HG02870 (cell line): ENCODE results near the gene CRYBB2.
"Not testable (repeated sequence)": the region's sequence is repeated elsewhere in the genome, so short reads cannot be mapped to it uniquely, and the experiment has no call there.

Source experiments
- ATAC-seq: cut with Tn5 transposase; IDR thresholded peaks from one replicate; pipeline ENCODE4 v1.9.1; 2021; ENCODE audit warnings: mild to moderate bottlenecking, moderate library complexity; ENCODE audit not compliant: unreplicated experiment

The CRYBB2 gene

DNA sequence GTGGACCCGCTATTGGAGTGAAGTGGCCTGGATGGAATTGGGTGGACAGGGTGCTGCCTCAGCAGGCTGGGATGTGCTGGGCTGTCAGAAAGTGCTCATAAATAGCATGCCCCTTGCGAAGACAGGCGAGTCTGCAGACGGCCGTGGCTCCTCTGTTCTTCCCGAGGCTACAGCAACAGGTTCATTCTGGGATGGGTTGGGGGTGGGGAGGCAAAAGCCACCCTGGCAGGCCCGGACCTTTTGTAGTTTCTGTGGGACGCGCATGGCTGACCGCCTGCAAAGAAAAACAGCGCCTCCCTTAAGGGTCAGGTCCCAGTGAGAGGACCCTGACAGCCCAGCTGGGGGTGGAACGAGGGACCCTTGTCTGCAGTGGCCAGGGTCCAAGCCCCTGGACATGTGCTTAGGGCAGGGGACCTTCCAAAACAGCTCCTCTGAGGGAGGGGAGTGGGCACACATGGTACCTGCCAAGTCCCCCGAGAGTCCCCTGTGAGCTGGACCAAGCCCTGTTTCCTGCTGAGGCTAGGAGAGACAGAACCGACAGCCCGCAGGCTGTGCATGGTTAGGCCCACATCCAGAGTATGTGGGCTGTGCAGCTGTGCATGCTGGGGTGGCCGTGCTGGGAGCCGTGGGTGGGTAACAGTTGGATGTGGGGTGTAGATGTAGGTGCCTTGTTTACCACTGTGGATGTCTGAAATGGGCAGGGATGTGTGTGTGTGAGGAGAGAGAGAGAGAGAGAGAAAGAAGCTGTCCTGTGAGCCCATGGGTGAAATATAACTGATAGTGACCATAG is 19.5 kb upstream of the CRYBB2 start, which contains the start of gene CRYBB3:
Gene CRYBB3, plus strand, starts transcription at position 128 of the 790 bp plus-strand sequence. CDS start 1,539 bp downstream, outside the sequence.
- no peak for ATAC-seq

DNA sequence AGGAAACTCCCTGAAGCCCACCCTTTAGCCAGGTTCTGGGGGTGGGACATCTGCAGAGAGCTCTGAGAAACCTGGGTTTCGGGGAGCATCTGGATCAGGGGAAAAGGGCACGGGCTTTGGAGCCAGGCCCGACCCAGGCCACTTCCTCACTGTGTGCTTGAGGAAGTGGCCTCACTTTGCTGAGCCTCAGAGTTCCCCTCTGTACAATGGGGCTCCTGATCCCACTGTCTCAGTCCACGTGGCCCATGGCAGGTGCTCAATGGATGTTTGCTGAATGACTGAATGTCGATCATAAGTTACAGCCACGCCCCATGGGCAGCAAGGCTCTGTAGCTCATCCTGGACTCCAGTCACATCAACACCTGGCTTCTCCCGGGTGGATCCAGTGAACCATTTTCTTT is 18.5 kb upstream of the CRYBB2 start:
- ATAC-seq = no peak

DNA sequence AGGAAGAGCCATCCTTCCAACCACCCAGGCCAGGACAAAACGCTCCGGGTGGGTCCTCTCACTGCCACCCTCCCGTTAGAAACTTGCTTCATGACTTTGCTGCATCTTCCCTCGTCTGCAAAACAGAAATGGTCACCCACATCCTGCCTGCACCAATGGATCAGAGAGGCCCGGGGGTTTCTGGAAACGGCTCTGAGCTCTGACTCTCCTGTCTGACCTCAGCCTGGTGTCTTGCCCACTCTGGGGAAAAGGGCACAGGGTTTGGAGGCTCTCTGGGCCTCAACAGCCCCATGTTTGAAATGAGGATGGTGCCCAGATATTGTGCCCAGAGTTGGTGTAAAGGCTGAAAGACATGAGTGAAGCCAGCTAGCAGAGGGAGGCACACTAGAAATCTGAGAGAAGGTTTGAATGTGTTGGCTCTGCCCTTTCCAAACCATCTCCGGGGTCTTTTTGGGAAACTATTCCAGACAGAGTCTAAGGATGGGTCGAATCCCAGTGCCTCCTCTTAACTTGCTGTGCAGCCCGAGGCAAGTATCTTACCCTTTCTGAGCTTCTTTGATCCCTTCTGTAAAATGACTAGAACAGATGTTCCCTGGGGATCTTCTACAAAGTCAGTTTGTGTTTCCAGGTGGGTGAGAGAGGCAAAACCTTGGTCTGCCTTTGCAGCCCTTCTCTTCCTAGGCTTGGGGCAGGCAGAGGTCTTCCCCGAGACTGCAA is 17.7 kb upstream of the CRYBB2 start:
- ATAC-seq = no peak

DNA sequence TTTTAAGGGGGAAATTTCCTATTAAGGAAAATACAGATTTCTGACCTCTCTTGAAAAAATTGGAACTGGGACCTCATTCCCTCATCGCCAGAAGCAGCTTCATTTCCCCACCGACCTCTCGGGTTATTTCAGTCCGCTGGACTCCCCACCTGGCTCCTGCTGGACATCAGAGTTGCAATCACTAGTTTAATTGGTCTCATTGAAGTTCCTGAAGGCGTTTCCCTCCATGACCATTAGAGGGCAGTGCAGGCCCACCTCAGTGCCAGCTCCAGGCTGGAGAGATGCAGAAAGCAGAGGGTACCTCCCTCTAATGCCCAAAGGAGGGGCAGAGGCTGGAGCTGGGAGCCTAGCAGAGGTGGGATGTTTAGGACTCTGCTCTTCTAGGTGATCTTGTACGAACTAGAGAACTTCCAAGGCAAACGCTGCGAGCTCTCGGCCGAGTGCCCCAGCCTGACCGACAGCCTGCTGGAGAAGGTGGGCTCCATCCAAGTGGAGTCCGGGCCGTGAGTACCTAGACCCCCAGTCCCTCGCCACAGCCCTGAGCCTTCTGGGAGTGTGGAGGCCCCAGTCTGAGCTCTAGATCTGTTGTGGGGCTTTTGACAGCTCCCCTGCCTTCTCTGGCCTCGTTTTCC is 17.0 kb upstream of the CRYBB2 start:
- no peak for ATAC-seq

DNA sequence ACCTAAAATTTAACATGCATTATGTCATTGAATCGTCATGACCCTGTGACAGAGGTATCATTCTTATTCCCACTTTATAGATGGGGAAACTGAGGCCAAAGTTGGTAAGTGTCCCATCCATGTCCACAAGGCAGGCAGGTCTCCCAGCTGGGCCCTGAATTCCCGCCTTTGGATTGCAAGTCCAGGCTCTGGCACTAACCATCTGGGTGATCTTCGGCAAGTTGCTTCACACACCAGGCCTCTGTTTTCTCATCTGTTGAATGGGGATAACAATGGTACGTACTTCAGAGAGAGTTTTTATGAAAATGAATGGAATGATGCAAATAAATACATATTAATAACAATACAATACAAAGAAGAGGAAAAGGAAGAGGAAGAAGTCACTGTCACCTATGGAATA is 16.4 kb upstream of the CRYBB2 start:
- ATAC-seq = no peak

DNA sequence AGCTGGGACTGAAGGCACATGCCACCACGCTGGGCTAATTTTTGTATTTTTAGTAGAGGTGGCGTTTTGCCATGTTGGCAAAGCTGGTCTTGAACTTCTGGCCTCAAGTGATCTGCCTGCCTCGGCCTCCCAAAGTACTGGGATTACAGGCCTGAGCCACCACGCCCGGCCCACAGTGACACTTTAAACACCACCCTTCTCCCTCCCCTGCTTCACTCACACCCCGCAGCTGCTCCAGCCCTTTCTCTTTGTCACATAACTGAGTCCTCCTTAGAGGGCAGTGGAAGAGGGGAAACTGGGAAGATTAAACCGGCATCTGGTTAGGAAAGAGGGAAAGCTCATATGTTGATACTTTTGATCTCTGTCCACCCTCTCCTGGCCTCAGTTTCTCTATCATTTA is 14.9 kb upstream of the CRYBB2 start:
- not testable (repeated sequence) for ATAC-seq

DNA sequence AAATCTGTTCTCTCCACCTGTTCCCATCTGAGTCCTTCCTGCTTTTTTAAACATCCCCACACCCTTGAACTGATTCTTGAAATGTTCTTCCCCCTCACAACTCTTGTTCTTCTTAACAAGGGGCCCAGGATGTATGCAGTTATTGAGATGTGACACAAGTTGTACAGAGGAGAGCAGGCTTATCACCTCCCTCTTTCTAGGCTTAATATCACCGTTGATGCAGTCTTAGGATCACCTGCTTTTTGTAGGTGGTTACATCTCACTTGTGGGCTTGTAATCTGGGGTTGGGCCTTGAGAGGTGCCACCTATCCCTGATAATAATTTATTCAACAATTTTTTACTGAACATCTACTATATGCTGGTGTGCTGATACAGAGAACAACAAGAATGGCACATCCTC is 13.6 kb upstream of the CRYBB2 start:
- no peak for ATAC-seq

DNA sequence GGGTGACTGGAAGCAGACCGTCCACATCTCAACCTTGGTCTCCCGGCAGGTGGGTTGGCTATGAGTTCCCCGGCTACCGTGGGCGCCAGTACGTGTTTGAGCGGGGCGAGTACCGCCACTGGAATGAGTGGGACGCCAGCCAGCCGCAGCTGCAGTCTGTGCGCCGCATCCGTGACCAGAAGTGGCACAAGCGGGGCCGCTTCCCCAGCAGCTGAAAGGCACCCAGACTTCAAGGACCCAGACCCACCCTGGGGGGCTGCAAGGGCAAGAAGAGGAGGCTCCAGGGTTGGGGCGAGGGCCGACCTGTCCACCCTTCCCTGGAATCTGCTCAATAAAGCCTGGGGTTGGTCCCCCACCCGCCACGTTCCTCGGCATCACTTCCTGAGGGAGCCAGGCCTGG is 12.4 kb upstream of the CRYBB2 start:
- no peak for ATAC-seq

DNA sequence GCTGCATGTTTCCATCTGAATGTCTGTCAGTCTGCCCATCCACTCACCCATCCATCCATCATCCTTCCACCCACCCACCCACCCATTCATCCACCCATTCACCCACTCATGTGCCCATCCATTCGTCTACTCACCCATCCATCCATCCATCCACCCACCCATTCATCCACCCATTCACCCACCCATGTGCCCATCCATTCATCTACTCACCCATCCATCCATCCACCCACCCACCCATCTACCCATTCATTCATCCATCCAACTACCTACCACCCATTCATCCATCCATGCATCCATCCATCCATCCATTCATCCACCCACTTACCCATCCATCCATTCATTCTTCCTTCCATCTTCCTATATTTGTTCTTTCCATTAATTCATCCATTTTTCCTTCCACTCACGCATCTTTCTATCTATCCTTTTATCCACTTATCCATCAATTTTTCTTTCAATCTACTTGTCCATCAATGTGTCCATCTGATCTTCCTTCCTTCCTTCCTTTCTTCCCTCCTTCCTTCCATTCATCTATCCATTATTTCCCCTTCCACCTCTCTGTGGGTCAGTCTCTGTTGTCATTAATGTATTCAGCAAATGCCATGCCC is 11.8 kb upstream of the CRYBB2 start:
- no peak for ATAC-seq

DNA sequence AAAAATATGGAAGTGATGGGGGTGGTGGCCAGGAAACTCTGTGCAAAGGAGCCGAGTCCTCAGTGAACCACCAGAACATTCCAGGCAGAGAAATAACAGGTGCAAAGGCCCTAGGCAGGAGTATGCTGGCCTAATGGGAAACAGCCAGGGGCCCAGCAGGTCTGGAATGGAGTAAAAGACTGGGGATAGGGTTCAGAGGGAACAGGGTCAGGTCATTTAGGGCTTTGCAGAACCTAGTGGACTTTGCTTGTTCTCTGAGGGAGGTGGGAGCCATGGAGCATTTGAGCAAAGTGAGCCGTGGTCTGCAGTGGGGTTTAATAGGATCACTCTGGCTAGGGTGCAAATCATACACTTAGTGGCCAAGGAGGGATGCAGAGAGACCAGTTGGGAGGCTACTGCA is 11.1 kb upstream of the CRYBB2 start:
- no peak for ATAC-seq

DNA sequence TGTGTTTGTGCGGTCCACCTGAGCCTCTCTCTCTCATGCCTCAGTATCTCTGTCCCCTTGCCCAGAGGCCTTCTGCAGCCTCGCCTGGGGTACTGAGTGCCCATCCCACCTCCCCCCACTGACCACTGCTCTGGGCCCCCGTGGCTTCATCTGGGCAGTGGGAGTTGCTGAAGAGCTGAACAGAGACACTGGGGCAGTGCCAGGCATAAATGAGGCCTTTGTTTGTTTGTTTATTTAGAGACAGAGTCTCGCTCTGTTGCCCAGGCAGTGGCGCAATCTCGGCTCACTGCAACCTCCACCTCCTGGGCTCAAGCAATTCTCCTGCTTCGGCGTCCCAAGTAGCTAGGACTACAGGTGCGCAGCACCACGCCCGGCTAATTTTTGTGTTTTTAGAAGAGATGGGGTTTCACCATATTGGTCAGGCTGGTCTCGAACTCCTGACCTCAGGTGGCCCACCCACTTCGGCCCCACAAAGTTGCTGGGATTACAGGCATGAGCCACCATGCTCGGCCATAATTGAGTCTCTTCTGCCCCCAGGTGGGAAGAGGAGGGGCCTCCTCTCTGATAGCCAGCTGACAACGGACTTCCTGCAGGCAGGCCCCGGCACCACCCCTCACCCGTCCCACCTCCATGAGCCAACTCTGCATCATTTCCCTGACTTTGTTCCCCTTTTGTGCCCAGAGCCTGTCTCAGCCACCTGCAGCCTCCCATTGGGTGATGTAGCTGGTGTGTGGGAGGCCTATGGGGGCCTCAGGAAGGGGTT is 10.5 kb upstream of the CRYBB2 start:
- ATAC-seq = no peak

DNA sequence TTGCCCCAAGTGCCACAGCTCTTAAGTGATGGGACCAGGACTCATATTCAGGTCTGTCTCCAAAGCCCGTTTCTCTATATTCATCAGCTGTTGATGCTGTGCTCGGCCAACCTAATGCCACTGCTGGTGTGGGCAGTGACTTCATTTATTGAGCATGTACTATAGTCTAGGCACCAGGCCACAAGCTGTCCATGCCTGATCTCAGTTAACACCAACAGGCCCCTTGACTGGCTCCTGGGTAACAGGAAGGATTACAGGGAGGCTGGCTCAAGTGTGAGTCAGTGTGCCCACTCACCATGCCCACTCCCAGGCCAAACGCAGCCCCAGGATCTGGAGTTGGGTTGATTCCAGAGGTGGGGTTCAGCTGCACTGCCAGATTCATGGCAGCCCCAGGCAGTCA is 8.6 kb upstream of the CRYBB2 start:
- ATAC-seq = no peak

DNA sequence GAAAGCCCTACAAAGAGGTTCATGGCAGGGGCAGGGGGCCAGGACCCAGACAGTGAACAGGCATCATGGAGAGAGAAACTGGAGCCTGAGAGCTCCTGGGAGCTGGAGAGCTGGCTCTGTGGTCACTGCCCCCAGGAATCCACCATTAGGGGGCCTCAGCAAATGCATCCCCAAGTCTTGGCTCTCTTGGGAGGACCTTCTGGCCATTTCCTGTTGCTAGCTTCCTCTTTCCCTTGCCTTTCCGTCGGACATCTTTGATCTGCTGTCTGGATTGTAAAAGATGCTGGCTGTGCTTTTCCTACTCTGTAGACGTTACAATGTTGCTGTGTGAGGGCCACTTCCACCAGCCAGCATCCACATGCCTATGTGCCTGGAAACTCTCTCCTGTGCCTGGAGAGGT is 7.1 kb upstream of the CRYBB2 start:
- ATAC-seq = no peak

DNA sequence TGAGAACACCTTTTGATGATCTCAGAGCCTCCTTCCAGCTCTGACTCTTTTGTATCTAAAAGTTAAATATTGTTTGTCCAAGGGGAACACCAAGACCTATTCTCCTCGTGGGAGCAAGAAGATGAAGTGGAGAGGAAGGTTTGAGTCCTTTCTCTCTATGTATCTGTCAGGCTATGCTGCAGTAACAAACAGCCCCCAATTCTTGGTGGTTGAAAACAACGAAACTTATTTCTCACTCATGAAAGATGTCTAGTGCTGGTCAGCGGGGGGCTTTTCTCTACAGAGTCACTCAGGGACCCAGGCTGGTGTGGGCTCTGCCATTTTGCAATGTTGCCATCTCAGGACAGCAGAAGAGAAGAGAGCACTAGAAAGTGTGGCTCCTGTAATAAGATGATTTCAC is 6.2 kb upstream of the CRYBB2 start:
- no peak for ATAC-seq

DNA sequence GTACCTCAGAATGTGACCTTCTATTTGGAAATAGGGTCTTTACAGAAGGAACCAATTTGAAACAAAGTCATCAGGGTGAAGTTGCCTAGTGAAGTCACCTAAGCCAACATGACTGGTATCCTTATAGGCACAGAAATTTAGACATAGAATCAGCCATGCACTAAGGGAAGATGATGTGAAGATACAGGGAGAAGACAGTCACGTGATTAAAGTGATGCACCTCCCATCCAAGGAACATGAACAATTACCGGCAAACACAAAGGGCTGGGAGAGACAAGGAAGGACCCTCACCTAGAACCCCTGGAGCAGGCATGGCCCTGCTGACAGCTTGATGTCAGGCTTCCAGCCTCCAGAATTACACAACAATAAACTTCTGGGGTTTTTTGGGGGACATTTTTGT is 3.2 kb upstream of the CRYBB2 start:
- ATAC-seq = no peak

DNA sequence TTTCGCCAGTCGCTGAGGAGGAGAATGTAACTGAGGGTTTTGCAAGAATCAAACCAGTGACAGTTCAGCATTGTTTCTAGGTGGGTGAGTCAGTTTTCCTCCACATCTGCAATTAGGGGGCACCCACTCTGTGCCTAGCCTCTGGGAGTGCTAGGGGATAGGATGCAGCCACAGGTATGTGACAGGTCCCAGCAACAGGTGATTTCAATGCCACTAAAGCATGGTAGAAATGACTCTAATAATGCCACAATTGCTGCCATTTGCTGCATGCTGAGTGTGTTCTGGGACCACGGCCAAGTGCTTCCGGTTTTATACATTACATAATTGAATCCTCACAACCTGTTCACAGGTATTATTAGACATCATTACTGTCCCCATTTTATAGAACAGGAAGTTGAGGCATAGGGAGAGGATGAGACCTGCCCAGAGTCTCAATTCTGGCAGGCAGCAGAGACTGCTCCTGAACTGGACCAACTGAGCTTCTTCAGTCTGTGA is 556 bp downstream of the CRYBB2 start:
- no peak for ATAC-seq

DNA sequence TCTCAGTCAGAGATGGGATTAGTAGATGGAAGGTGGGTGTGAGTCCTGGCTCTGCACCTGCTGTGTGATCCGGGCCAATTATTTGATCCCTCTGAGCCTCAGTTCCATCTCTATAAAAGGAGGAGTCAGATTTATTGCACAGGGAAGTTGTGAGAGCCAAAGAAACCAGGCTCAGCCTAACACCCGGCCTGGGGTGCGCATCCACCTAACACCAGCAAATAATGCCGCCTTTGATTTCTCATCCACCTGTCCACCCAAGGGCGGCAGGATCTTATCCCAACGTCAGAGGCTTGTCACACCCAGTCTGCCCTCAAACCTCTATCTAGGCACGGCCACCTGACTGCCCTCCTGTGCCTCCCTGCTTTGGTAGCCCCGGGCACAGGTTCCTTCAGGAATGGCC is 2.4 kb downstream of the CRYBB2 start:
- ATAC-seq = no peak

DNA sequence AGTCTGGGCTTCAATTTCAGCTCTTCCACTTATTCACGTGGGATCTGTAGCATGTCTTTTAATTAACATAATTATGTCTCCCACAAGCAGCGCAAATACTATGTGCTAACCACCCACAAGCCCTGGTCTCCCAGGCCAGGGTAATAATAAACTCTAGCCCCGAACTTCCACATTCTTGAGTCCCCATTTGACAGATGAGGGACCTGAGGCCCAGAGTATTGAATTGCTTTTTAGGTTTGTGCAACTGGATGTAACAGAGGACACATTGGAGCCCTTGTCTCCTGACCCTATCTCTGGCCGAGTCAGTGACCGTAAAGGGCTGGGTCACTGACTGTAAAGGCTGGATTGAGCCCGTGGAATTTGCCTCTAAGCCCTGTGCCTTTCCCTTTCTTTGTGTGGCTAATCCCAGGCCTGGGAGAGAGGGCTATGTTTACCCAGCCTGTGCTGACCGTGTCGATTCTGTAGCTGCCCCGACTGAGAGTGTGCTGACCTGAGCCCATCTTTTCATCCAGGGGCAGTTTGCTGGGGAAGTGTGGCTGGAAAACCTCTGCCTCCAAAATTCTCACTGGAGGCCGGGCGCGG is 3.9 kb downstream of the CRYBB2 start:
- no peak for ATAC-seq

DNA sequence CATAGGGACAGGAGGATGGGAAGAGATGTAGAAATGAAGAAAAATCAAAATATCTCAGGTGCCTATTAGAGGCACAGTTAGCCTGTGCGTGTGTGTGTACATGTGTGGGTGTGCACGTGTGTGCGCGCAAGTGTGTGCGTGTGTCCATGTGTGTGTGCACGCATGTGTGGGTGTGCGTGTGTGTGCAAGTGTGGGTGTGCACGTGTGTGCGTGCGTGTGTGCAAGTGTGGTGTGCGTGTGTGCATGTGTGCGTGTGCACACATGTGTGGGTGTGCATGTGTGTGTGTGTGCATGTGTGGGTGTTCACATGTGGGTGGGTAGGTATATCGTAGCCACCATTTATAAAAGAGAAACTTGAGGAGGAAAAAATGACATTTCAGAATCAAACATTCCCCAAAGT is 9.4 kb downstream of the CRYBB2 start:
- ATAC-seq = no peak

DNA sequence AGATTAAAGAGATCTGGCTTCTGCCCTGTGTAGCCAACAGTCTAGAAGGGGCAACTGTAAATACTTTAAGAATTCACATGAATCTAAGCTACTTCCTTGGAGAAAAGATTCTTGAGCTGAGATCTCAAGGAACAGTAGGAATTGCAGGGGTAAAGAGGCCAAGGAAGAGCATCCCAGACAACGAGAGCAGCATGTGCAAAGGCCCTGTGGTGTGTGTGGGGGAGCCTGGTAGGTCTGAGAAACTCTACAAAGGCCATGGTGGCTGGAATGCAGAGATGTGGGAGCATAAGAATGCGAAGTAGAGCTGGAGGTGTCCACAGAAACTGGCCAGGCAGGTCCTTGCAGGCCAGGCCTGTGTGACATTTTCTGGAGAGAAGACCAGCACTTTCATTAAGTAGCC is 11.3 kb downstream of the CRYBB2 start:
- ATAC-seq = not testable (repeated sequence)
